Stimulated activated CD8-positive, alpha-beta memory T cell treated with anti-CD3 and anti-CD28 coated beads, Interleukin-7, amount 100 ng/mL, for 4 hours (primary cell): ENCODE measurements around the gene PDE10A.

ENCODE experiments used
- DNase-seq, 2 donors: peaks; one replicate each; pipeline ENCODE4 v3.0.0-alpha.2; 2020; ENCODE audit warnings: low read depth in 2 of 2

PDE10A gene

GRCh38 chr6:165655191-165655590, 7.8 kb downstream of the PDE10A start:
- no peak for DNase-seq

- DNase-seq: no peak
Measured at GRCh38 chr6:165654144-165654543, 8.9 kb downstream of the PDE10A start.

GRCh38 chr6:165653607-165654006, 9.4 kb downstream of the PDE10A start:
- no peak for DNase-seq

GRCh38 chr6:165653196-165653595, 9.8 kb downstream of the PDE10A start:
- no peak for DNase-seq

GRCh38 chr6:165652766-165653165, 10.3 kb downstream of the PDE10A start:
- DNase-seq: no peak

GRCh38 chr6:165649166-165650137, 13.6 kb downstream of the PDE10A start:
- no peak for DNase-seq

GRCh38 chr6:165647041-165647440, 16.0 kb downstream of the PDE10A start:
- DNase-seq: no peak

- DNase-seq: no peak
Measured at GRCh38 chr6:165645919-165646318, 17.1 kb downstream of the PDE10A start.

GRCh38 chr6:165644586-165645266, 18.3 kb downstream of the PDE10A start:
- no peak for DNase-seq

- DNase-seq: no peak
Measured at GRCh38 chr6:165643015-165643414, 20.0 kb downstream of the PDE10A start.

- no peak for DNase-seq
Measured at GRCh38 chr6:165641672-165642156, 21.3 kb downstream of the PDE10A start.

- no peak for DNase-seq
Measured at GRCh38 chr6:165640806-165641205, 22.2 kb downstream of the PDE10A start.

GRCh38 chr6:165638530-165638929, 24.5 kb downstream of the PDE10A start:
- no peak for DNase-seq

- DNase-seq: no peak
Measured at GRCh38 chr6:165637586-165637985, 25.5 kb downstream of the PDE10A start.

GRCh38 chr6:165636402-165637048, 26.5 kb downstream of the PDE10A start:
- no peak for DNase-seq

GRCh38 chr6:165635965-165636364, 27.1 kb downstream of the PDE10A start:
- DNase-seq: no peak

- DNase-seq: no peak
Measured at GRCh38 chr6:165634101-165634880, 28.8 kb downstream of the PDE10A start.

GRCh38 chr6:165632194-165632593, 30.8 kb downstream of the PDE10A start:
- no peak for DNase-seq

- no peak for DNase-seq
Measured at GRCh38 chr6:165630544-165630953, 32.5 kb downstream of the PDE10A start.

- no peak for DNase-seq
Measured at GRCh38 chr6:165628955-165629354, 34.1 kb downstream of the PDE10A start.

- no peak for DNase-seq
Measured at GRCh38 chr6:165627366-165627765, 35.7 kb downstream of the PDE10A start.
